Measurements from ENCODE around the gene TOMM6. TPM values are rescaled to one million over a fixed set of nuclear protein-coding genes. Genes with fewer than 3 reads are reported as not detected.

Gene TOMM6
- total RNA-seq, 1 donor from 2014 or later: 167 TPM

GRCh38 chr6:41826343-41827022, 39.0 kb downstream of the TOMM6 start:
- DNase-seq (ENCODE audit: low spot score): no peak
- Mint-ChIP-seq H3K36me3 (ENCODE audit: low read depth, unreplicated experiment) (no peaks in the 10 kb centered on the region), H3K9me3 (ENCODE audit: unreplicated experiment) (no peaks in the 10 kb centered on the region)

DNA sequence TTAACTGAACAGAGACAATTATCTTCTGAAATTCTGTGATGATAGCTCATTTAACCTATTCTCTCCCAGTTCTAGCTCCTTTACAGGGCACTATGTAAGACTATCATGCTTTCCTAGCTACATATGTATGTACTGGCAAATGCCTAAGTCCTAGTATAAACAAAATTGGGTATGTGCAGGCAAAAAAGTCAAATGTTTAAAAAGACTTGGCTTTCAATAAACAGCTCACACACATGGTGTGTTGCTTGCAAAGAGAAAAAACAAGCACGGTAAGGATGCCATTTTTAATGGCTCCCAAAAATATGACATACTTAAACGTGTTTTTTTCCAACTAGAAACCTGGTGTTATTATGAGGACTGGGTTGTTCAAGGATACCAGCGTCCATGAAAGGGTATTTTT, 44.8 kb downstream of the TOMM6 start:
- Mint-ChIP-seq H3K4me3 (ENCODE audit: unreplicated experiment) (no peak overlapping the region), H3K27me3 (ENCODE audit: unreplicated experiment) (no peaks in the 10 kb centered on the region), H3K9me3 (ENCODE audit: unreplicated experiment) (no peaks in the 10 kb centered on the region), H3K36me3 (ENCODE audit: low read depth, unreplicated experiment) (no peaks in the 10 kb centered on the region), H3K27ac (ENCODE audit: unreplicated experiment) (no peak overlapping the region), H3K4me1 (ENCODE audit: unreplicated experiment) (no peaks in the 10 kb centered on the region)
- TF ChIP-seq, protein P1, sequence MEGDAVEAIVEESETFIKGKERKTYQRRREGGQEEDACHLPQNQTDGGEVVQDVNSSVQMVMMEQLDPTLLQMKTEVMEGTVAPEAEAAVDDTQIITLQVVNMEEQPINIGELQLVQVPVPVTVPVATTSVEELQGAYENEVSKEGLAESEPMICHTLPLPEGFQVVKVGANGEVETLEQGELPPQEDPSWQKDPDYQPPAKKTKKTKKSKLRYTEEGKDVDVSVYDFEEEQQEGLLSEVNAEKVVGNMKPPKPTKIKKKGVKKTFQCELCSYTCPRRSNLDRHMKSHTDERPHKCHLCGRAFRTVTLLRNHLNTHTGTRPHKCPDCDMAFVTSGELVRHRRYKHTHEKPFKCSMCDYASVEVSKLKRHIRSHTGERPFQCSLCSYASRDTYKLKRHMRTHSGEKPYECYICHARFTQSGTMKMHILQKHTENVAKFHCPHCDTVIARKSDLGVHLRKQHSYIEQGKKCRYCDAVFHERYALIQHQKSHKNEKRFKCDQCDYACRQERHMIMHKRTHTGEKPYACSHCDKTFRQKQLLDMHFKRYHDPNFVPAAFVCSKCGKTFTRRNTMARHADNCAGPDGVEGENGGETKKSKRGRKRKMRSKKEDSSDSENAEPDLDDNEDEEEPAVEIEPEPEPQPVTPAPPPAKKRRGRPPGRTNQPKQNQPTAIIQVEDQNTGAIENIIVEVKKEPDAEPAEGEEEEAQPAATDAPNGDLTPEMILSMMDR (IDR thresholded peaks at IDR 0.05; ENCODE audit: unreplicated experiment): no peak
- DNase-seq (ENCODE audit: low spot score): no peak

More at GRCh38 chr6:41826343-41827022, 39.0 kb downstream of the TOMM6 start:
- Mint-ChIP-seq H3K4me3 (ENCODE audit: unreplicated experiment) (no peak overlapping the region), H3K27me3 (ENCODE audit: unreplicated experiment) (no peaks in the 10 kb centered on the region), H3K4me1 (ENCODE audit: unreplicated experiment) (peaks cover 4% of the 10 kb centered on the region), H3K27ac (ENCODE audit: unreplicated experiment) (no peak overlapping the region)
- TF ChIP-seq, protein P1 (IDR thresholded peaks at IDR 0.05; ENCODE audit: unreplicated experiment): no peak

DNA sequence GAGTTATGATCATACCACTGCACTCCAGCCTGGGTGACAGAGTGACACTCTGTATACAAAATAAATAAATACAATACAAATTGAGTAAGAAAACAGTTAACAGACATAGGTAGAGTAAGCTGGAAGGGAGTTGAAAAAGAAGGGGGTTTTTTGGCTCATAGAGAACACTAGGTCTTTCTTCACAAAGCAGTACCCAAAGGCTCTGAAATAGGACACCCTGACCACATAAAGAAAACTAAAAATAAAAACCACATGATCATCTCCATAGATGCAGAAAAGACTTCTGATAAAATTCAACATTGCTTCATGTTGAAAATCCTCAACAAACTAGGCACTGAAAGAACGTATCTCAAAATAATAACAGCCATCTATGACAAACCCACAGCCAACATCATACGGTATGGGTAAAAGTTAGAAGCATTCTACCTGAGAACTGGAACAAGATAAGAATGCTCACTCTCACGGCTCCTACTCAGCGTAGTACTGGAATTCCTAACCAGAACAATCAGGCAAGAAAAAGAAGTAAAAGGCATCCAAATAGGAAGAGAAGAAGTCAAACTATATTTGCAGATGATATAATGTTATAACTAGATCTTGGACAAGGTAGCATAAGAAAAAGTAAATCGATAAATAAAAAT, 48.6 kb downstream of the TOMM6 start:
- Mint-ChIP-seq H3K4me3 (ENCODE audit: unreplicated experiment) (no peak overlapping the region), H3K4me1 (ENCODE audit: unreplicated experiment) (no peaks in the 10 kb centered on the region), H3K27me3 (ENCODE audit: unreplicated experiment) (no peaks in the 10 kb centered on the region), H3K9me3 (ENCODE audit: unreplicated experiment) (no peaks in the 10 kb centered on the region), H3K27ac (ENCODE audit: unreplicated experiment) (no peak overlapping the region), H3K36me3 (ENCODE audit: low read depth, unreplicated experiment) (no peaks in the 10 kb centered on the region)
- TF ChIP-seq, protein P1 (IDR thresholded peaks at IDR 0.05; ENCODE audit: unreplicated experiment): no peak
- no peak for DNase-seq (ENCODE audit: low spot score)

DNA sequence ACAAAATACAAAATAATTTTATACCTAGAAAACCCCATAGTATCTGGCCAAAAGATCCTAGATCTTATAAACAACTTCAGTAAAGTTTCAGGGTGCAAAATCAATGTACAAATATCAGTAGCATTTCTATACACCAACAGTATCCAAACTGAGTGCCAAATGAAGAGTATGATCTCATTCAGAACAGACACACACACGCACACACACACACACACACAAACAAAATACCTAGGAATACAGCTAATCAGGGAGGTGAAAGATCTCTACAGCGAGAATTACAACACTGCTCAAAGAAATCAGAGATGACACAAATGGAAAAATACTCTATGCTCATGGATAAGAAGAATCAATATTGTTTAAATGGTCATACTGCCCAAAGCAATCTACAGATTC, 49.2 kb downstream of the TOMM6 start:
- Mint-ChIP-seq H3K4me3 (ENCODE audit: unreplicated experiment) (no peak overlapping the region), H3K36me3 (ENCODE audit: low read depth, unreplicated experiment) (no peaks in the 10 kb centered on the region), H3K4me1 (ENCODE audit: unreplicated experiment) (no peaks in the 10 kb centered on the region), H3K27ac (ENCODE audit: unreplicated experiment) (no peak overlapping the region), H3K27me3 (ENCODE audit: unreplicated experiment) (no peaks in the 10 kb centered on the region), H3K9me3 (ENCODE audit: unreplicated experiment) (no peaks in the 10 kb centered on the region)
- DNase-seq (ENCODE audit: low spot score): no peak
- TF ChIP-seq, protein P1 (IDR thresholded peaks at IDR 0.05; ENCODE audit: unreplicated experiment): no peak

Other genes starting within 250 kb of the TOMM6 start
- gene FOXP4, start 241.3 kb upstream of the TOMM6 start, total RNA-seq (ENCODE audit: unreplicated experiment): 32.5 TPM
- 285 TPM for gene MDFI, start 149.2 kb upstream of the TOMM6 start, total RNA-seq (ENCODE audit: unreplicated experiment)
- gene TFEB, start 52.1 kb upstream of the TOMM6 start, total RNA-seq (ENCODE audit: unreplicated experiment): 10.4 TPM
- gene PGC, start 40.3 kb upstream of the TOMM6 start, total RNA-seq (ENCODE audit: unreplicated experiment): not detected
- gene FRS3, start 7.8 kb upstream of the TOMM6 start, total RNA-seq (ENCODE audit: unreplicated experiment): 8.8 TPM
- gene PRICKLE4, start 6.9 kb upstream of the TOMM6 start, total RNA-seq (ENCODE audit: unreplicated experiment): 20.7 TPM
- 7.1 TPM for gene USP49, start 107.7 kb downstream of the TOMM6 start, total RNA-seq (ENCODE audit: unreplicated experiment)
- 39.4 TPM for gene MED20, start 133.4 kb downstream of the TOMM6 start, total RNA-seq (ENCODE audit: unreplicated experiment)
- 21.9 TPM for gene BYSL, start 133.8 kb downstream of the TOMM6 start, total RNA-seq (ENCODE audit: unreplicated experiment)
- 39.3 TPM for gene CCND3, start 154.1 kb downstream of the TOMM6 start, total RNA-seq (ENCODE audit: unreplicated experiment)